Neural cell (in vitro differentiated cells): ENCODE data around the gene SPINT3. TPM values are rescaled to one million over a fixed set of nuclear protein-coding genes. Genes with fewer than 3 reads are reported as not detected.

Source experiments
- H2AFZ ChIP-seq: fragments of 200-600, 300-800 bp; sonication (generic), shearing (Covaris generic); 2 replicates; pipeline ENCODE4 v1.6.0; 2014; ENCODE audit warnings: low read depth, mild to moderate bottlenecking, antibody characterized with exemption, low read length, moderate library complexity
- H3F3A ChIP-seq: fragments of 200-600 bp; shearing (Covaris generic); 2 replicates; pipeline ENCODE4 v1.6.1; 2016; ENCODE audit warnings: mild to moderate bottlenecking, moderate library complexity, mixed read lengths, antibody characterized with exemption, low read length; ENCODE audit not compliant: insufficient read depth, poor library complexity, severe bottlenecking
- H3K27ac ChIP-seq: fragments of 200-600, 300-800 bp; sonication (generic), shearing (Covaris generic); 2 replicates; pipeline ENCODE4 v1.5.1; 2014; ENCODE audit warnings: mild to moderate bottlenecking, low read length, moderate library complexity
- H3K27me3 ChIP-seq: fragments of 300-800, 200-600 bp; sonication (generic), shearing (Covaris generic); 2 replicates; pipeline ENCODE4 v1.6.0; 2014; ENCODE audit warnings: mild to moderate bottlenecking, low read depth, low read length, moderate library complexity; ENCODE audit not compliant: insufficient read depth
- H3K36me3 ChIP-seq: fragments of 300-800, 200-600 bp; sonication (generic), shearing (Covaris generic); 2 replicates; pipeline ENCODE4 v1.5.1; 2014; ENCODE audit warnings: mild to moderate bottlenecking, antibody characterized with exemption, low read length, moderate library complexity; ENCODE audit not compliant: insufficient read depth
- H3K4me2 ChIP-seq: fragments of 300-800, 200-600 bp; sonication (generic), shearing (Covaris generic); 2 replicates; pipeline ENCODE4 v1.6.0; 2014; ENCODE audit warnings: mild to moderate bottlenecking, low read length
- H3K4me3 ChIP-seq: fragments of 300-800, 200-600 bp; sonication (generic), shearing (Covaris generic); 2 replicates; pipeline ENCODE4 v1.5.1; 2014; ENCODE audit warnings: mild to moderate bottlenecking, low read length, moderate library complexity
- H3K79me2 ChIP-seq: fragments of 200-600 bp; shearing (Covaris generic); replicated peaks from 2 replicates; pipeline ENCODE4 v1.6.0; 2014; ENCODE audit warnings: mild to moderate bottlenecking, low read length, moderate library complexity; ENCODE audit not compliant: insufficient read depth
- H3K9ac ChIP-seq: fragments of 300-800, 200-600 bp; sonication (generic), shearing (Covaris generic); 2 replicates; pipeline ENCODE4 v1.6.1; 2016; ENCODE audit warnings: mild to moderate bottlenecking, low read length, mixed read lengths
- H3K9me2 ChIP-seq: fragments of 200-600 bp; shearing (Covaris generic); 2 replicates; pipeline ENCODE4 v1.6.1; 2016; ENCODE audit warnings: mild to moderate bottlenecking, low read length, mixed read lengths; ENCODE audit not compliant: insufficient read depth
- H3K9me3 ChIP-seq: fragments of 200-600, 300-800 bp; sonication (generic), shearing (Covaris generic); 2 replicates; pipeline ENCODE4 v1.6.1; 2016; ENCODE audit warnings: mild to moderate bottlenecking, mixed run types, low read length, moderate library complexity, mixed read lengths
- H4K20me1 ChIP-seq: fragments of 200-600 bp; shearing (Covaris generic); 2 replicates; pipeline ENCODE4 v1.6.1; 2016; ENCODE audit warnings: mild to moderate bottlenecking, mixed run types; ENCODE audit not compliant: insufficient read depth
- EP300 ChIP-seq: fragments of 450-650 bp; conservative IDR thresholded peaks from 2 replicates; pipeline ENCODE4 v1.6.1; 2014; ENCODE audit warnings: antibody characterized with exemption, mild to moderate bottlenecking, moderate library complexity; ENCODE audit not compliant: poor library complexity, severe bottlenecking
- EZH2 ChIP-seq: fragments of 200-600, 300-800 bp; shearing (Covaris generic), sonication (generic); IDR thresholded peaks from 2 replicates; pipeline ENCODE4 v1.6.1; 2014; ENCODE audit warnings: antibody characterized with exemption, low read length, borderline replicate concordance, mild to moderate bottlenecking; ENCODE audit not compliant: insufficient read depth, poor library complexity, severe bottlenecking
- MXI1 ChIP-seq: fragments of 450-650 bp; conservative IDR thresholded peaks from 2 replicates; pipeline ENCODE4 v1.6.1; 2014; ENCODE audit warnings: antibody characterized with exemption, mild to moderate bottlenecking; ENCODE audit not compliant: poor library complexity, severe bottlenecking
- POLR2AphosphoS5 ChIP-seq: IDR thresholded peaks from 2 replicates; pipeline ENCODE4 v1.6.1; 2012
- RAD21 ChIP-seq: fragments of 450-650 bp; conservative IDR thresholded peaks from 2 replicates; pipeline ENCODE4 v1.6.1; 2014; ENCODE audit warnings: antibody characterized with exemption, mild to moderate bottlenecking, moderate library complexity
- SMC3 ChIP-seq: fragments of 450-650 bp; conservative IDR thresholded peaks from 2 replicates; pipeline ENCODE4 v1.6.1; 2014; ENCODE audit warnings: antibody characterized with exemption, mild to moderate bottlenecking, moderate library complexity; ENCODE audit not compliant: poor library complexity
- TAF1 ChIP-seq: IDR thresholded peaks from 2 replicates; pipeline ENCODE4 v1.6.1; 2012; ENCODE audit warnings: low read depth
- polyA plus RNA-seq: library from polyadenylated mRNA; depleted of rRNA; stranded (reverse); fragments of >200 nt; gene quantifications from 2 replicates; pipeline ENCODE4 v1.2.3, GENCODE V29; 2014
- TF ChIP-seq, protein P1 (sequence below): fragments of 450-650 bp; IDR thresholded peaks from 2 replicates; pipeline ENCODE4 v1.5.1; 2014; ENCODE audit warnings: antibody characterized with exemption, mild to moderate bottlenecking, moderate library complexity; ENCODE audit not compliant: poor library complexity, severe bottlenecking
- TF ChIP-seq, protein P2 (sequence below): IDR thresholded peaks from 2 replicates; pipeline ENCODE4 v1.6.1; 2012; ENCODE audit warnings: borderline replicate concordance

Gene SPINT3
- polyA plus RNA-seq, 1 donor from 2014 or later = not detected

DNA sequence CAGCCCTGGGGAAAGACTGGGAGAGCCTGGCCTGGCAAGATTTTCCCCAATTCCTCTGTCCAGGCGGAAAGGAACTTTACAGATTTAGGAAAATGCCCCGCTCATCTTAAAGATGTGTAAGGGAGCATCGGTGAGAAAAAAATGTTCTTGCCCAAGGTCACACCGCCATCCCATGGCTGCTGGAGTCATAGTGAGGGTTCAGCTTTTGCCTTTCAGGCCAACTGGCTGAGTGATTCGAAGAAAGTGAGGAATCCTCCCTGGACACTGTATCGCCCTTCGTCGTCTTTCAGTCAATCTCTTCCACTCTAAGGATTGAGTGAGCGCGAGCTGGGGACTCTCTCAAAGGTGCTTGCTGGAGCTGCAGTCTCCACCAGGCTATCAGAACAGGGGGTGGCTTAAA, 44.5 kb downstream of the SPINT3 start:
- peaks cover 30% of the 10 kb centered on the region for H3K27me3 ChIP-seq
- H2AFZ ChIP-seq = no peak overlapping the region
- H3K9ac ChIP-seq = peak overlapping the region; percentile 29
- TF ChIP-seq, protein P1, sequence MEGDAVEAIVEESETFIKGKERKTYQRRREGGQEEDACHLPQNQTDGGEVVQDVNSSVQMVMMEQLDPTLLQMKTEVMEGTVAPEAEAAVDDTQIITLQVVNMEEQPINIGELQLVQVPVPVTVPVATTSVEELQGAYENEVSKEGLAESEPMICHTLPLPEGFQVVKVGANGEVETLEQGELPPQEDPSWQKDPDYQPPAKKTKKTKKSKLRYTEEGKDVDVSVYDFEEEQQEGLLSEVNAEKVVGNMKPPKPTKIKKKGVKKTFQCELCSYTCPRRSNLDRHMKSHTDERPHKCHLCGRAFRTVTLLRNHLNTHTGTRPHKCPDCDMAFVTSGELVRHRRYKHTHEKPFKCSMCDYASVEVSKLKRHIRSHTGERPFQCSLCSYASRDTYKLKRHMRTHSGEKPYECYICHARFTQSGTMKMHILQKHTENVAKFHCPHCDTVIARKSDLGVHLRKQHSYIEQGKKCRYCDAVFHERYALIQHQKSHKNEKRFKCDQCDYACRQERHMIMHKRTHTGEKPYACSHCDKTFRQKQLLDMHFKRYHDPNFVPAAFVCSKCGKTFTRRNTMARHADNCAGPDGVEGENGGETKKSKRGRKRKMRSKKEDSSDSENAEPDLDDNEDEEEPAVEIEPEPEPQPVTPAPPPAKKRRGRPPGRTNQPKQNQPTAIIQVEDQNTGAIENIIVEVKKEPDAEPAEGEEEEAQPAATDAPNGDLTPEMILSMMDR = no peak
- TF ChIP-seq RAD21 = peak; percentile 20
- no peaks in the 10 kb centered on the region for H3K9me3 ChIP-seq
- no peak overlapping the region for H3K4me2 ChIP-seq
- H3K9me2 ChIP-seq = no peaks in the 10 kb centered on the region
- no peaks in the 10 kb centered on the region for H3K79me2 ChIP-seq
- H3K4me3 ChIP-seq = peak overlapping the region; percentile 56
- H3K27ac ChIP-seq = no peak overlapping the region
- H3K36me3 ChIP-seq = no peaks in the 10 kb centered on the region
- H4K20me1 ChIP-seq = no peaks in the 10 kb centered on the region
- H3F3A ChIP-seq = no peaks in the 10 kb centered on the region

DNA sequence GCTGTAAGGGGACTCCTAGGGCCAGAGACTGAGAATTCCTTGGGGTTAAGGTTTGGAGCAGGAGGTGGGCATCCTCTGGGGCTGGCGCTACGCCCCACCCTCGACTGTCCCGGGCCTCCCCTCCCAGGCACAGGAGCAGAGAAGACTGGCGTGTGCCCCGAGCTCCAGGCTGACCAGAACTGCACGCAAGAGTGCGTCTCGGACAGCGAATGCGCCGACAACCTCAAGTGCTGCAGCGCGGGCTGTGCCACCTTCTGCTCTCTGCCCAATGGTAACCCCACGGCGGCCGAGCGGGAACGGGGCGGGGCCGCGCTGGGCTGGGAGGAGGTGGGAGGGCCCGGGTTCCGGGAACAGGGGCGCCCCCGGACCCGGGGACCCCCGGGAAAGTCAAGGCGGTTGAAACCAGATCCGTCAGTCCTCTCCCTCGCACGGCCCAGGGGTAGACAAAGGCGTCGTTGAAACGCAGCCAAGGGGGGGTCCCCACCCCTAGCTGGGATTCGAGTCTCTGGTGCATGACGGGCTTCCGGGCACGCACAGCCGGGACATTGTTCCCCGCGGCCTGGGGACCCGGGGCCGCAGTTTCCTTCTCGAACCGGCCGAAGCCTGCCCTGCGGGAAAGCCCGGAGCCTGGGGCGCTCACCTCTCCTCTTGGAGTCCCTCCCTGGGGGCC, 45.0 kb downstream of the SPINT3 start:
- H3K27ac ChIP-seq = no peak overlapping the region
- H4K20me1 ChIP-seq = no peaks in the 10 kb centered on the region
- H3K4me2 ChIP-seq = no peak overlapping the region
- no peaks in the 10 kb centered on the region for H3K36me3 ChIP-seq
- peak overlapping the region; percentile 56 for H3K4me3 ChIP-seq
- H3K79me2 ChIP-seq = no peaks in the 10 kb centered on the region
- H3K9me2 ChIP-seq = no peaks in the 10 kb centered on the region
- TF ChIP-seq TAF1 = no peak
- TF ChIP-seq EZH2 = no peak
- TF ChIP-seq, protein P2, sequence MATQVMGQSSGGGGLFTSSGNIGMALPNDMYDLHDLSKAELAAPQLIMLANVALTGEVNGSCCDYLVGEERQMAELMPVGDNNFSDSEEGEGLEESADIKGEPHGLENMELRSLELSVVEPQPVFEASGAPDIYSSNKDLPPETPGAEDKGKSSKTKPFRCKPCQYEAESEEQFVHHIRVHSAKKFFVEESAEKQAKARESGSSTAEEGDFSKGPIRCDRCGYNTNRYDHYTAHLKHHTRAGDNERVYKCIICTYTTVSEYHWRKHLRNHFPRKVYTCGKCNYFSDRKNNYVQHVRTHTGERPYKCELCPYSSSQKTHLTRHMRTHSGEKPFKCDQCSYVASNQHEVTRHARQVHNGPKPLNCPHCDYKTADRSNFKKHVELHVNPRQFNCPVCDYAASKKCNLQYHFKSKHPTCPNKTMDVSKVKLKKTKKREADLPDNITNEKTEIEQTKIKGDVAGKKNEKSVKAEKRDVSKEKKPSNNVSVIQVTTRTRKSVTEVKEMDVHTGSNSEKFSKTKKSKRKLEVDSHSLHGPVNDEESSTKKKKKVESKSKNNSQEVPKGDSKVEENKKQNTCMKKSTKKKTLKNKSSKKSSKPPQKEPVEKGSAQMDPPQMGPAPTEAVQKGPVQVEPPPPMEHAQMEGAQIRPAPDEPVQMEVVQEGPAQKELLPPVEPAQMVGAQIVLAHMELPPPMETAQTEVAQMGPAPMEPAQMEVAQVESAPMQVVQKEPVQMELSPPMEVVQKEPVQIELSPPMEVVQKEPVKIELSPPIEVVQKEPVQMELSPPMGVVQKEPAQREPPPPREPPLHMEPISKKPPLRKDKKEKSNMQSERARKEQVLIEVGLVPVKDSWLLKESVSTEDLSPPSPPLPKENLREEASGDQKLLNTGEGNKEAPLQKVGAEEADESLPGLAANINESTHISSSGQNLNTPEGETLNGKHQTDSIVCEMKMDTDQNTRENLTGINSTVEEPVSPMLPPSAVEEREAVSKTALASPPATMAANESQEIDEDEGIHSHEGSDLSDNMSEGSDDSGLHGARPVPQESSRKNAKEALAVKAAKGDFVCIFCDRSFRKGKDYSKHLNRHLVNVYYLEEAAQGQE = no peak
- TF ChIP-seq SMC3 = no peak
- TF ChIP-seq, protein P1 = no peak
- no peak for TF ChIP-seq POLR2AphosphoS5
- no peak for TF ChIP-seq EP300
- no peak for TF ChIP-seq MXI1
- TF ChIP-seq RAD21 = no peak
- no peak overlapping the region for H2AFZ ChIP-seq
- H3K27me3 ChIP-seq = peaks cover 30% of the 10 kb centered on the region
- H3K9me3 ChIP-seq = no peaks in the 10 kb centered on the region
- H3F3A ChIP-seq = no peaks in the 10 kb centered on the region
- peak overlapping the region; percentile 29 for H3K9ac ChIP-seq
